Muscle of leg (tissue), 11 donors: Measurements from ENCODE around the gene COQ8A. TPM values are rescaled to one million over a fixed set of nuclear protein-coding genes. Genes with fewer than 3 reads are reported as not detected.
A peak's percentile ranks its signal among the peaks of the same experiment; 100 is the strongest.

Experiments
- DNase-seq: peaks from one replicate; pipeline ENCODE4 v3.0.0; 2013
- H3K27ac ChIP-seq: one replicate; pipeline ENCODE4 v1.5.1; 2013; ENCODE audit warnings: mild to moderate bottlenecking, low read length, control low read depth
- H3K27me3 ChIP-seq: one replicate; pipeline ENCODE4 v1.6.1; 2013; ENCODE audit warnings: low read length; ENCODE audit not compliant: control insufficient read depth, insufficient read depth
- H3K36me3 ChIP-seq: one replicate; pipeline ENCODE4 v1.6.1; 2013; ENCODE audit warnings: low read length; ENCODE audit not compliant: control insufficient read depth, insufficient read depth
- H3K4me1 ChIP-seq: one replicate; pipeline ENCODE4 v1.6.1; 2013; ENCODE audit warnings: low read length; ENCODE audit not compliant: control insufficient read depth, insufficient read depth
- H3K4me3 ChIP-seq: one replicate; pipeline ENCODE4 v1.5.1; 2013; ENCODE audit warnings: low read length, control low read depth
- H3K9me3 ChIP-seq: replicated peaks from 2 replicates; pipeline ENCODE4 v1.6.1; 2013; ENCODE audit warnings: low read depth, low read length; ENCODE audit not compliant: control insufficient read depth
- WGBS: methylation state at CpG from one replicate; pipeline ENCODE4 v1.1.5; 2013; ENCODE audit warnings: missing lambda C conversion rate; ENCODE audit not compliant: insufficient coverage; 5-methylcytosine and 5-hydroxymethylcytosine counted together
- polyA plus RNA-seq, 8 donors: library from polyadenylated mRNA; unstranded; fragments of 120-200 nt; gene quantifications; one replicate each; pipeline versions ENCODE4 v1.2.1 to v1.2.3, GENCODE V29; 2013; ENCODE audit warnings: inconsistent platforms in 1 of 8, low replicate concordance in 1 of 8; ENCODE audit not compliant: insufficient read length in 8 of 8, insufficient read depth in 1 of 8
- total RNA-seq: library from RNA; stranded (reverse); fragments of 120-200 nt; gene quantifications from one replicate; pipeline ENCODE4 v1.2.4, GENCODE V29; 2013

COQ8A gene
- total and polyA plus RNA-seq, 9 donors: 32.7 to 62.0 (median 46.1) TPM

DNA sequence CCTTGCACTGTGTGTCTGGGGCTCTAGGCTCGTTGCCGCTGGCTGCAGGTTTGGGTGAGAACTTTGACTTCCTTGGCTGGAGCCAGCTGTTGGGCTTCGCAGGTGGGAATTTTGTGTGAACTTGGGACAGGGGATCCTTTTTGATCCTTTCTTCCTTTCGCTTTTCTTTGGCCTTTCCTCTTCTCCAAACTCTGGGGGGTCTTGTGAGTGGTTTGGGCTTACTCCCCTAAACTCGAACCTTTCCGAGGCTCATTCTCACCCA, 643 bp downstream of the COQ8A start:
- DNase-seq: no peak
- Histone ChIP-seq H3K36me3 (no peaks in the 10 kb centered on the region), H3K27ac (no peak overlapping the region), H3K4me3 (peak overlapping the region; percentile 81), H3K9me3 (no peaks in the 10 kb centered on the region), H3K27me3 (no peaks in the 10 kb centered on the region), H3K4me1 (peaks cover 34% of the 10 kb centered on the region)
- no CpG with 5 or more reads among the region's 6 CpGs for WGBS

DNA sequence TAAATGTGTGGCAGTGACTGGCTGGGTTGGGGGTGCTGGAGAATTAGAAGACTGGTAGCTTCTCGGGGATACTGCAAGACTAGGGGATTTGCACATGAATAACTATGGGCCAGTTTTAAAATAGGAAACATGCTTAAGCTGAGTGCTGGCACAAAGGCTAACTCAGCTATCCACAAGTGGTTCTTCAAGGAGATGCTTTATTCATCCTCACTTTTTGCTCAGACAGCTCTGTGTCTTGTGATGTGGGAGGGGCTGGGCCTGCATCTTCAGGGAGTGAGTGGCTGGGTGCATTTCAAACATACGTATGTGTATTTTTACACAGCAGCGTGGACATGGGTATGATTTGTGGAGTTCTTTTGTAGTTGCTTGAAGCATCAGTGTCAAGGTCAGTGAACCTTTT, 2.3 kb downstream of the COQ8A start:
- Histone ChIP-seq H3K4me3 (no peak overlapping the region), H3K4me1 (peaks cover 46% of the 10 kb centered on the region), H3K36me3 (no peaks in the 10 kb centered on the region), H3K27me3 (no peaks in the 10 kb centered on the region), H3K9me3 (no peaks in the 10 kb centered on the region), H3K27ac (no peak overlapping the region)
- DNase-seq: no peak
- 42% methylated on average over 2 of the region's 3 CpGs for WGBS

DNA sequence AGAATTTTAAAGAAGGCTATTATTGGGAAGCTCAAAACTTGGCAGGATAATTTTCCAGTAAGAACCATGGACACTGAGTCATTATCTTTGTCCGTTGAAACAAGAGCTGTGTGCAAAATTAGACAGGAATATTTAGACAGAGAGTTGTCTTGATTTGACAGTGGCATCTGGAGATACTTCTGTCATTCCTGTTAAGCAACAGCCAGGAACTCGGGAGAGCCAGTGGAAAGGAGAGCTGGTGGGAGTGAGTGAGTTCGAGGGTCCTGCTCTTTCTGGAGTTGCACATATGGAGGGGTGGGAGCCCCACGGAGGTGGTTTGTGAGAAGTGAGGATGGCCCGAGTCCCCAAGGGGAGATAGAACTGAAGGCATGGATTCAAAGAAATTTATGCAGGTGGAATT, 3.1 kb downstream of the COQ8A start:
- Histone ChIP-seq H3K4me3 (no peak overlapping the region), H3K9me3 (no peaks in the 10 kb centered on the region), H3K27ac (no peak overlapping the region), H3K4me1 (peaks cover 46% of the 10 kb centered on the region), H3K36me3 (no peaks in the 10 kb centered on the region), H3K27me3 (no peaks in the 10 kb centered on the region)
- DNase-seq: peak; percentile 16
- 67% methylated on average over 5 of the region's 5 CpGs for WGBS

DNA sequence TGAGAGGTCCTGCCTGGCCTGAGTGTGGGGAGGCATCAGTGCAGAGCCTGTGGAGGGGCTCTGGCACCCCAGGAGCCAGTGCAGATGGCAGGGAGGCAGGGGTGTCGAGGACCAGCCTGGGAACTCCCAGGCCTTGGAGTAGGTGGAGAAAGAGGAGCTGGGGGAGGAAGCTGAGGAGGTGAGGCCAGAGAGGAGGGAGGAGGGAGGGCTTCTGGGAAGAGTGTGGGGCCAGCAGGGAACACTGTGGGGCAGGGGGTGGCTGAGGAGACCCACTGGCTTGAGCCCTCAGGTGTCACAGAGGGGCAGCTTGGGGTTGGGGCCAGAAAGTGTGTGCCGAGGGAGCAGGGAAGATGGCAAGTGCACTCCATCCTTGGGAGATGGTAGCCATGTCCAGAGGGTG, 3.8 kb downstream of the COQ8A start:
- Histone ChIP-seq H3K27ac (no peak overlapping the region), H3K4me3 (no peak overlapping the region), H3K9me3 (no peaks in the 10 kb centered on the region), H3K36me3 (peaks cover 4% of the 10 kb centered on the region), H3K27me3 (no peaks in the 10 kb centered on the region), H3K4me1 (peaks cover 42% of the 10 kb centered on the region)
- 76% methylated on average over 2 of the region's 2 CpGs for WGBS
- no peak for DNase-seq

DNA sequence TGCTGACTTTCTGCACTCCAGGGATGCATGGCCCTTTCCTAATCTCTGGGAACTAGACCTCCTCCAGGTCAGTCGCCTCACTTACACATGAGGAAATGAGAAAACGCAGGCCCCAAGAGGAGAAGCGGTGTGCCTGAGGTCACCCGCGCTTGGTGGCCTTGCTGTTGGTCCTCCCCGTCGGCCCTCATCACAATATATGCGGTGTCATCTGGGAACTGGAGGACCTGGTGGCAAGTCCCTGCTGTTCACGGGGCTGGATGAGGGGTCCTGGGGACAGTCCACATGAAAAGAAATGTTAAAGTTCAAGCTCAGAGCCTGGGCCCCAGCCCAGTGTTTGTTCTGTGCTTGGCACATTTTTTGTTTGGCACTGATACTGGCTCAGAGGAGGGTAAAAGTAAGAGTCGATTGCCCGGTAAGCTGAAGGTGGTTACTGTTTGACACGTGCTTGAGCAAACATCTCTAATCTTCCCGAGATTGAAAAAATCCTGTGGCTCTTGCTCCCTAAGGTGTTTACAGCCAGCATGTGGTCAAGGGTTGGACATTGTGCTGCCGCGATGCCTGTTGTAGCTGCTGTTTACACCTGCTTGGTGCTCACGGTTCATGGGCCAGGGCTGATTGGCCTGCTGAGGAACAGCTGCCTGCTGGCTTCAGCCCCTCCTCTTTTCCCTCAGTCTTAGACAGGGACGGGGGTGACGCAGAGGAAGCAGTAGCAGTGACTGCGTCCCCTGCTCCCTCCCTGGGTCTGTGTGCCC, 5.2 kb downstream of the COQ8A start:
- Histone ChIP-seq H3K27me3 (no peaks in the 10 kb centered on the region), H3K9me3 (no peaks in the 10 kb centered on the region), H3K27ac (peak overlapping the region; percentile 60), H3K4me1 (peaks cover 42% of the 10 kb centered on the region), H3K4me3 (no peak overlapping the region), H3K36me3 (peaks cover 4% of the 10 kb centered on the region)
- peak; percentile 45 for DNase-seq
- 54% methylated on average over 12 of the region's 19 CpGs for WGBS

DNA sequence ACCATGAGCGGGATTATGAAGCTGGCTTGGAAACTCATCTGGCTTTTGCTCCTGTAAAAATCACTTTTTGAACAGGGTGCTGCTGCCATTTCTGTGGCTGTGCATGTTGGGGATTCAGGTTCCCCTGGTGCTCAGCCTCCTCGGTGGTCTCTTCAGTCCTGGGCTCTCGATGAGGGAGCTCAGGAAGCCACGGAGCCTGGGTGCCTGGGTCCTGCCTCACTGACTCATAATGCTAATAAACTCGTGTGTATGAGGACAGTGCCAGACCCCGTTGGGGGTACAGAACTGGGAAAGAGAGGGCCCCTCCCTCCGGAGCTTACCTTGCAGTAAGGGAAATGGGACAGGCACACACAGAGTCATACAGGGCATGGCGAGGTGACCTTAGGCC, 5.8 kb downstream of the COQ8A start:
- Histone ChIP-seq H3K27ac (no peak overlapping the region), H3K4me3 (no peak overlapping the region), H3K36me3 (peaks cover 4% of the 10 kb centered on the region), H3K4me1 (peaks cover 37% of the 10 kb centered on the region), H3K9me3 (no peaks in the 10 kb centered on the region), H3K27me3 (no peaks in the 10 kb centered on the region)
- no peak for DNase-seq
- WGBS: 67% methylated on average over 7 of the region's 8 CpGs

DNA sequence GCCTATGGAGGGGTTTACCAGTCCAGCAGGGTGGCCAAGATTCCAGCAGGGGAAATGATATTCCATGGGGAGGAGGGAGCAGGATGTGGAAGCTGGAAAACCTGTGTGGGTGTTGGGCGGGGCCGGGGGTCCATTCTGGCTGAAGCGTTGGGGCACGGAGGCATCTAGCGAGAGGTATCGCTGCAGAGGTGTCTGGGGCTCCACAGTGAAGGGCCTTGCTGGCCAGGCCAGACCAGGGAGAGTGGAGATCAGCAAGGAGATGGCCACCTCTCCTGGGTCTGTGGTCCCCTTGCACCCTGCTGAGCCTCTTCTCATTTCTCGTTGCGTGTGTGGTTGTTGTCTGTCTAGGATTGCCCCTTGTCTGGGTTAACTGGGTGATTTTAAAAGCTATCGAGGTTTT, 6.2 kb downstream of the COQ8A start:
- Histone ChIP-seq H3K27ac (peak overlapping the region; percentile 20), H3K4me3 (no peak overlapping the region), H3K36me3 (peaks cover 4% of the 10 kb centered on the region), H3K4me1 (peaks cover 35% of the 10 kb centered on the region), H3K9me3 (no peaks in the 10 kb centered on the region), H3K27me3 (no peaks in the 10 kb centered on the region)
- DNase-seq: no peak
- WGBS: 89% methylated on average over 8 of the region's 9 CpGs

DNA sequence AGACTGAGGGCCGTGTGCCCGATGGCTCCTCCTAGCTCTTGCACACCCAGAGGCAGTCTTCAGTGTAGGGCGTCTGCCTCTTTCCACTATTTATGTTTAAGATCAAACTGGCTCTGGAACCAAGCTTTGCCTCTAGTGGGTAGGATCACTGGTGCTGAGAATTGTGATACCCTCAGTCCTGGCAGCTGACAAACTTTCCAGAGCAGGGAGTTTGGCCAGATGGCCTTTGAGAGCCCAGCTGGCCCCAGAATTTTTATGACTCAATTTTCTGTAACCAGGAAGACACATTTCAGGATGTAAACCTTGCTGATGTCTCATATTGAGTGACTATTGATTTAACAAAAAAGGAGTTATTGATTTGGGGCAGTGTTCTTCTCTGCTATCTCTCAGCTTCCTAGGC, 6.7 kb downstream of the COQ8A start:
- H3K36me3 ChIP-seq: peaks cover 4% of the 10 kb centered on the region
- H3K4me1 ChIP-seq: peaks cover 36% of the 10 kb centered on the region
- no peaks in the 10 kb centered on the region for H3K27me3 ChIP-seq
- H3K27ac ChIP-seq: peak overlapping the region; percentile 9
- peak; percentile 19 for DNase-seq
- WGBS: no CpG with 5 or more reads among the region's 3 CpGs
- H3K9me3 ChIP-seq: no peaks in the 10 kb centered on the region
- no peak overlapping the region for H3K4me3 ChIP-seq

DNA sequence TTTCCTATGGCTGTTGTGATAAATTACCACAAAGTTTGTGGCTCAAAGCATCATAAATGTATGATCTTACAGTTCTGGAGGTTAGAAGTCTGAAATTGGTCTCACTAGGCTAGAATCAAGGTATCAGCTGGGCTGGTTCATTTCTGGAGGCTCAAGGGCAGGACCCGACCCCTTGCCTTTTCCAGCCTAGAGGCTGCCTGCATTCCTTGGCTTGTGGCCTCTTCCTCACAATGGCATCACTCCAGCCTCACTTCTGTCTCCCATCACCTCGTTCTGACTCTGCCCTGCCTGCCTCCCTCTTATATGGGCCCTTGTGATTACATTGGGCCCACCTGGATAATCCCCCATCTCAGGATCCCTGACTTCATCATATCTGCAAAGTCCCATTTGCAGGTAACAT, 8.0 kb downstream of the COQ8A start:
- no peak overlapping the region for H3K27ac ChIP-seq
- H3K36me3 ChIP-seq: peaks cover 4% of the 10 kb centered on the region
- 80% methylated on average over 2 of the region's 2 CpGs for WGBS
- DNase-seq: no peak
- no peaks in the 10 kb centered on the region for H3K27me3 ChIP-seq
- peaks cover 29% of the 10 kb centered on the region for H3K4me1 ChIP-seq
- no peak overlapping the region for H3K4me3 ChIP-seq
- no peaks in the 10 kb centered on the region for H3K9me3 ChIP-seq

DNA sequence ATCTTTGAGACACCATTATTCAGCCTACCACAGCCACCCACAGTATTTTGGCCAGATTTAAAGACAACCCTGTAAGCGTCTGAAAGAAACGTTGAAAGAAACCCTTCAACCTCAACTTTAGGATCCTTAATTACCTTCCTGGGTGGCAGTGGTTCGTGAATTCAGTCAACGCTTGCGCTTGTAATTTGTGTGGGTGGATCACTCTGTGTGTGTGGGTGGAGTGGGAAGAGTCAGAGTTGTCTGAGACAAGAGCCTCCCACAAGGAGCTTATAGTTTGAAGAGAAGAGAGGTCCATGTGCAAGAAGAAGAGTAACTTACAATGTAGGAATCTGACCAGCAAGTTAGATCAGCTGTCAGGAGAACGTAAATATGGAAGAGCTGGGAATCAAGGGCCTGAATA, 8.4 kb downstream of the COQ8A start:
- Histone ChIP-seq H3K36me3 (peaks cover 4% of the 10 kb centered on the region), H3K27me3 (no peaks in the 10 kb centered on the region), H3K4me1 (peaks cover 27% of the 10 kb centered on the region), H3K9me3 (no peaks in the 10 kb centered on the region), H3K4me3 (no peak overlapping the region), H3K27ac (no peak overlapping the region)
- no peak for DNase-seq
- 96% methylated on average over 3 of the region's 6 CpGs for WGBS

DNA sequence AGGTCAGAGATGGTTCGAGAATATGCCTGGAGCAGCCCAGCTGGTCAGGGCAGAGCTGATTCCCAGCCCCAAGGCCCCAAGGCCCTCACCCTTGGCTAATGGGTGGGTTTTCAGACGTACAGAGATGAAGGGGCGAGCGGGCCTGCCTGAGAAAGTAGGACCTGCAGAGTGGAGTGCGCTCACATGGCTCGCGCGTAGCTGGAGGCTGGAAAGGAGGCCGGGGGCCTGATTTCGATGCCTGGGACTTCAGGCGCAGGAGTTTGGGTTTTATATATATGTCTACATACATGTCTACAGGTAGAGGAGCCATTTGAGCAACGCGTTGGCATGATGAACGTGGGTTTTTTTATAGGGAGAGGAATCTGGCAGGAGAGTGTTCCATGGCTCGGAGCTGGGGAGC, 8.9 kb downstream of the COQ8A start:
- DNase-seq: no peak
- Histone ChIP-seq H3K27ac (no peak overlapping the region), H3K4me3 (no peak overlapping the region), H3K27me3 (no peaks in the 10 kb centered on the region), H3K36me3 (peaks cover 4% of the 10 kb centered on the region), H3K4me1 (peaks cover 26% of the 10 kb centered on the region), H3K9me3 (no peaks in the 10 kb centered on the region)
- WGBS: 94% methylated on average over 6 of the region's 15 CpGs
